Right ventricle myocardium inferior (tissue), 1 donor: ENCODE measurements around the gene CRTC2. TPM values are rescaled to one million over a fixed set of nuclear protein-coding genes. Genes with fewer than 3 reads are reported as not detected.
"Not testable (repeated sequence)": the region's sequence is repeated elsewhere in the genome, so short reads cannot be mapped to it uniquely, and the experiment has no call there.

Source experiments
- ATAC-seq: fragments of 200-7000 bp; cut with Tn5 transposase; one replicate; pipeline ENCODE4 v1.9.1; 2020; ENCODE audit warnings: mild to moderate bottlenecking, moderate library complexity
- DNase-seq: peaks from one replicate; pipeline ENCODE4 v3.0.0; 2021; ENCODE audit errors: missing footprints
- intact Hi-C: fragments of 100-400 bp; cut with DNase I; formaldehyde crosslinking; loops from one replicate; pipeline ENCODE4 v1.11.0; 2022
- microRNA-seq: library from miRNA; unstranded; fragments of <30 nt; microRNA quantifications from one replicate; pipeline ENCODE4 v1.2.0, GENCODE V29; 2020
- total RNA-seq: library from RNA; stranded (reverse); fragmentation: NEBNext Ultra II Directional; extraction: Animal tissue kit (Norgen Biotek cat#: 25700); gene quantifications from one replicate; pipeline ENCODE4 v1.2.1, GENCODE V29; 2021
- donor health status: DM: no; HTN: yes; CAD: no; lungs with severe emphysema.

Gene CRTC2
- total RNA-seq, 1 donor from 2014 or later, result 19.3 TPM

DNA sequence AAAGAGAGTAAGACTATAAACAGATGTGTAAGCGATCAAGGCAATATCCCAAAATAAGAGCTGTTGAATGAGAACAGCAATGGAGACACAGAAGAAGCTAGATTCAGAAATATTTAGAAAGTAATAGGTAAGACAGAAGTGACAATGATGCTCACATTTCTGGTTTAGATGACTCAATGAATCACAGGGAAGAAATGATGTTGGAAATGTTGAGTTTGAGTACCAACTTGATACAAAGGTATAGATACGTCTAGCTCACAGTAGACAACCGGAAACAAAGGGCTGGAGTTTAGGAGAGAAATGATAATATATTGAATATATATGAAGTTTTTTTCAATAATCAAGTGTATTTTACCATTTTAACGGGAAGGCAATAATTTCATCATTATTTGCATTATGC is 42.1 kb downstream of the CRTC2 start:
- no peak for DNase-seq
- ATAC-seq, result no peak
- intact Hi-C loops, result no loop called here

DNA sequence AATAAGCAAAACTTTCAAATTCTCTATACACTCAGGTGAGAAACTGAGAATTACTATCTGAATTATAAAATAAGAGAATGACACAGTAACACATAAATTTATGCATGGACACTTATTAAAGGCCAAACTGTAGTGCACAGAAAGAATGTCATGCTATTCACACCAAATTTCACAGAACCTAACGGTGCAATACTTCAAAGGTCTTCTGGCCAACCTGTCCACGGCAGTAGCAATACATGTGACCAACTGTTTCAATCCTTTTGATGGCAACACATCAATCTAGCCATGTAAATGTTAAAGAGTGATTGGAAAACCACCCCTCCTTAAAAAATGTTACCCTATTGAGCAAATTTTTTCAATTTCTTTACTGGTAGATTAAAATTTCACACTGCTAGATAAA is 46.1 kb downstream of the CRTC2 start:
- DNase-seq (no peak), ATAC-seq (no peak)
- intact Hi-C loops, result no loop called here

DNA sequence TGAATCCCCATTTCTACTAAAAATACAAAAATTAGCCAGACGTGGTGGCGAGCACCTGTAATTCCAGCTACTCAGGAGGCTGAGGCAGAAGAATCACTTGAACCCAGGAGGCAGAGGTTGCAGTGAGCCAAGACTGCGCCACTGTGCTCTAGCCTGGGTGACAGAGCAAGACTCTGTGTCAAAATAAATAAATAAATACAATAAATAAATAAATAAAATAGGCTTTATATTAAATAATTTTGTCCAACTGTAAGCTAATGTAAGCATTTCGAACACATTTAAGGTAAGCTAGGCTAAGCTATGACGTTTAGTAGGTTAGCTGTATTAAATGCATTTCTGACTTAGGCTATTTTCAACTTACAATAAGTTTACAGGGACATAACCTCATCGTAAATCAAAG is 47.9 kb downstream of the CRTC2 start:
- ATAC-seq, intact Hi-C loops, DNase-seq: not testable (repeated sequence)

- ATAC-seq, result no peak
- intact Hi-C loops, result no loop called here
Measured at GRCh38 chr1:153908071-153908470, 50.3 kb downstream of the CRTC2 start.

GRCh38 chr1:153907134-153907533 is 51.3 kb downstream of the CRTC2 start:
- DNase-seq (no peak), ATAC-seq (no peak)
- intact Hi-C loops, result no loop called here

More at GRCh38 chr1:153908071-153908470, 50.3 kb downstream of the CRTC2 start:
- no peak for DNase-seq

DNA sequence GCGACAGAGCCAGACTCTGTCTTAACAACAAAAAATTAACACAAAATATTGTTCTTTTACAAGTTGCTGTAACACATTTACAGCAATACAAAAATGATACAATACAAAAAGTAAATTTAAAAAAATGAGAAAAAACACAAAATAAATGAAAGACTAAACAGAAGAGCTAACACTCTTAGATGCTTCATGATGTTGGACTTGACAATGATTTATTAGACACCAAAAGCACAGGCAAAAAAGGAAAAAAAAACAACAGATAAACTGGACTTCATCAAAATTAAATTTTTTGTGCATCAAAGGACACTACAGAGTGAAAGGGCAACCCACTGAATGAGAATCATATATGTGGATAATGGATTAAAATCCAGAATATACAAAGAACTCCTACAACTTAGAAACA is 52.0 kb downstream of the CRTC2 start:
- intact Hi-C loops, result no loop called here
- ATAC-seq (no peak), DNase-seq (no peak)

GRCh38 chr1:153905908-153906307 is 52.5 kb downstream of the CRTC2 start:
- DNase-seq, ATAC-seq, intact Hi-C loops: not testable (repeated sequence)

DNA sequence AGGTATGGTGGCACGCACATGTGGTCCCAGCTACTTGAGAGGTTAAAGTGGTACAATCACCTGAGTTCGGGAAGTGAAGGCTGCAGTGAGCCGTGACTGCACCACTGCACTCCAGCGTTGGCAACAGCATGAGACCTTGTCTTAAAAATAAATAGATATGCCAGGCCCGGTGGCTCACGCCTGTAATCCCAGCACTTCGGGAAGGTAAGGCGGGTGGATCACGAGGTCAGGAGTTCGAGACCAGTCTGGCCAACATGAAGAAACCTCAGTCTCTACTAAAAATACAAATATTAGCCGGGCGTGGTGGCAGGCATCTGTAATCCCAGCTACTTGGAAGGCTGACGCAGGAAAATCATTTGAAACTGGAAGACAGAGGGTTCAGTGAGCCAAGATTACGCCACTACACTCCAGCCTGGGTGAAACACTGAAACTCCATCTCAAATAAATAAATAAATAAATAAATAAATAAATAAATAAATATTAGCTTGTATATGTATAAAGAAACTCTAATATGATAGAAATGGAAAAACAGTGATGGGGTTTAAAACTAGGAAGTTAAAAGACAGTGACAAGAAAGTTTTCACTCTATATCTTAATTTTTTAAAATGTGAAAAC is 54.5 kb downstream of the CRTC2 start:
- DNase-seq, result no peak
- intact Hi-C loops, result no loop called here
- no peak for ATAC-seq

GRCh38 chr1:153899509-153899908 is 58.9 kb downstream of the CRTC2 start:
- intact Hi-C loops, result no loop called here
- no peak for ATAC-seq

More at GRCh38 chr1:153899509-153899908, 58.9 kb downstream of the CRTC2 start:
- DNase-seq, result no peak

Small RNA genes within 50 kb of the gene (microRNA-seq; reads per million reads assigned to microRNA genes)
- gene MIR6737, result not detected

Other genes with a start within 250 kb of the CRTC2 start
- 33.0 TPM for gene INTS3, start 230.6 kb downstream of the CRTC2 start, total RNA-seq
- 13.5 TPM for gene SLC27A3, start 183.2 kb downstream of the CRTC2 start, total RNA-seq
- gene GATAD2B, start 35.6 kb downstream of the CRTC2 start, total RNA-seq, result 35.3 TPM
- 51.6 TPM for gene DENND4B, start 11.9 kb downstream of the CRTC2 start, total RNA-seq
- gene SLC39A1, start 4.9 kb upstream of the CRTC2 start, total RNA-seq, result 48.9 TPM
- 4.9 TPM for gene CREB3L4, start 9.3 kb upstream of the CRTC2 start, total RNA-seq
- gene JTB, start 19.1 kb upstream of the CRTC2 start, total RNA-seq, result 76.8 TPM
- 61.4 TPM for gene RAB13, start 27.7 kb upstream of the CRTC2 start, total RNA-seq
- gene RPS27, start 32.1 kb upstream of the CRTC2 start, total RNA-seq, result 984 TPM
- gene NUP210L, start 196.5 kb upstream of the CRTC2 start, total RNA-seq, result 0.30 TPM
- 102 TPM for gene TPM3, start 233.5 kb upstream of the CRTC2 start, total RNA-seq
- gene CFAP141, start 247.7 kb upstream of the CRTC2 start, total RNA-seq, result not detected